ENCODE measurements around the gene CAPZB. TPM values are rescaled to one million over a fixed set of nuclear protein-coding genes. Genes with fewer than 3 reads are reported as not detected.

The CAPZB gene
- total RNA-seq, 2 donors from 2014 or later: 291 to 399 TPM

- Mint-ChIP-seq H3K9me3 (no peaks in the 10 kb centered on the region), H3K4me1 (peaks cover 9% of the 10 kb centered on the region), H3K36me3 (ENCODE audit: low read depth) (peaks cover 53% of the 10 kb centered on the region), H3K27ac (no peak overlapping the region), H3K27me3 (no peaks in the 10 kb centered on the region), H3K4me3 (no peak overlapping the region)
- no peak for ATAC-seq (replicated peaks)
Observed at GRCh38 chr1:19358710-19359109, 126.6 kb downstream of the CAPZB start.

- no peaks in the 10 kb centered on the region for H3K27me3 Mint-ChIP-seq
Observed at GRCh38 chr1:19357299-19357986, 127.9 kb downstream of the CAPZB start.

GRCh38 chr1:19356266-19356665, 129.1 kb downstream of the CAPZB start:
- Mint-ChIP-seq H3K4me1 (peaks cover 7% of the 10 kb centered on the region), H3K27me3 (no peaks in the 10 kb centered on the region), H3K9me3 (no peaks in the 10 kb centered on the region), H3K4me3 (no peak overlapping the region), H3K27ac (no peak overlapping the region), H3K36me3 (ENCODE audit: low read depth) (peaks cover 77% of the 10 kb centered on the region)
- no peak for ATAC-seq (replicated peaks)

More at GRCh38 chr1:19357299-19357986, 127.9 kb downstream of the CAPZB start:
- Mint-ChIP-seq H3K4me1 (peaks cover 9% of the 10 kb centered on the region), H3K9me3 (no peaks in the 10 kb centered on the region), H3K4me3 (no peak overlapping the region), H3K27ac (no peak overlapping the region), H3K36me3 (ENCODE audit: low read depth) (peaks cover 65% of the 10 kb centered on the region)
- no peak for ATAC-seq (replicated peaks)

GRCh38 chr1:19354531-19354981, 130.8 kb downstream of the CAPZB start:
- H3K4me1 Mint-ChIP-seq: no peaks in the 10 kb centered on the region
- ATAC-seq (replicated peaks): no peak
- H3K27me3 Mint-ChIP-seq: no peaks in the 10 kb centered on the region
- H3K4me3 Mint-ChIP-seq: no peak overlapping the region
- H3K36me3 Mint-ChIP-seq (ENCODE audit: low read depth): peaks cover 86% of the 10 kb centered on the region
- no peaks in the 10 kb centered on the region for H3K9me3 Mint-ChIP-seq
- H3K27ac Mint-ChIP-seq: peak overlapping the region; percentile 48

- Mint-ChIP-seq H3K27me3 (no peaks in the 10 kb centered on the region), H3K4me1 (no peaks in the 10 kb centered on the region), H3K27ac (peak overlapping the region; percentile 30), H3K36me3 (ENCODE audit: low read depth) (peaks cover 93% of the 10 kb centered on the region), H3K9me3 (no peaks in the 10 kb centered on the region), H3K4me3 (no peak overlapping the region)
- no peak for ATAC-seq (replicated peaks)
Observed at GRCh38 chr1:19353596-19353995, 131.7 kb downstream of the CAPZB start.

GRCh38 chr1:19352839-19353238, 132.5 kb downstream of the CAPZB start:
- Mint-ChIP-seq H3K27ac (peak overlapping the region; percentile 63), H3K4me1 (no peaks in the 10 kb centered on the region), H3K9me3 (no peaks in the 10 kb centered on the region), H3K4me3 (no peak overlapping the region), H3K36me3 (ENCODE audit: low read depth) (peaks cover 94% of the 10 kb centered on the region), H3K27me3 (no peaks in the 10 kb centered on the region)
- no peak for ATAC-seq (replicated peaks)

- Mint-ChIP-seq H3K36me3 (ENCODE audit: low read depth) (peaks cover 84% of the 10 kb centered on the region), H3K9me3 (no peaks in the 10 kb centered on the region), H3K4me1 (no peaks in the 10 kb centered on the region), H3K4me3 (no peak overlapping the region), H3K27me3 (no peaks in the 10 kb centered on the region), H3K27ac (peak overlapping the region; percentile 63)
- no peak for ATAC-seq (replicated peaks)
Observed at GRCh38 chr1:19351873-19352272, 133.5 kb downstream of the CAPZB start.

GRCh38 chr1:19350566-19350965, 134.8 kb downstream of the CAPZB start:
- Mint-ChIP-seq H3K9me3 (no peaks in the 10 kb centered on the region), H3K27me3 (no peaks in the 10 kb centered on the region), H3K27ac (peak overlapping the region; percentile 8), H3K36me3 (ENCODE audit: low read depth) (peaks cover 82% of the 10 kb centered on the region), H3K4me3 (no peak overlapping the region), H3K4me1 (no peaks in the 10 kb centered on the region)
- ATAC-seq (replicated peaks): no peak

- Mint-ChIP-seq H3K4me3 (no peak overlapping the region), H3K27ac (peak overlapping the region; percentile 8)
Observed at GRCh38 chr1:19349999-19350398, 135.3 kb downstream of the CAPZB start.

GRCh38 chr1:19348441-19349198, 136.7 kb downstream of the CAPZB start:
- peak overlapping the region; percentile 54 for H3K27ac Mint-ChIP-seq
- no peak for ATAC-seq (replicated peaks)
- peaks cover 79% of the 10 kb centered on the region for H3K36me3 Mint-ChIP-seq (ENCODE audit: low read depth)

More at GRCh38 chr1:19349999-19350398, 135.3 kb downstream of the CAPZB start:
- Mint-ChIP-seq H3K36me3 (ENCODE audit: low read depth) (peaks cover 79% of the 10 kb centered on the region), H3K9me3 (no peaks in the 10 kb centered on the region), H3K27me3 (no peaks in the 10 kb centered on the region), H3K4me1 (no peaks in the 10 kb centered on the region)
- ATAC-seq (replicated peaks): no peak

GRCh38 chr1:19347533-19348172, 137.7 kb downstream of the CAPZB start:
- H3K36me3 Mint-ChIP-seq (ENCODE audit: low read depth): peaks cover 80% of the 10 kb centered on the region
- H3K4me1 Mint-ChIP-seq: no peaks in the 10 kb centered on the region
- H3K4me3 Mint-ChIP-seq: no peak overlapping the region
- H3K27me3 Mint-ChIP-seq: no peaks in the 10 kb centered on the region
- ATAC-seq (replicated peaks): no peak
- H3K9me3 Mint-ChIP-seq: no peaks in the 10 kb centered on the region
- peak overlapping the region; percentile 54 for H3K27ac Mint-ChIP-seq

More at GRCh38 chr1:19348441-19349198, 136.7 kb downstream of the CAPZB start:
- Mint-ChIP-seq H3K4me1 (no peaks in the 10 kb centered on the region), H3K9me3 (no peaks in the 10 kb centered on the region), H3K4me3 (no peak overlapping the region), H3K27me3 (no peaks in the 10 kb centered on the region)

GRCh38 chr1:19346026-19346425, 139.3 kb downstream of the CAPZB start:
- no peak for ATAC-seq (replicated peaks)
- Mint-ChIP-seq H3K27ac (no peak overlapping the region), H3K27me3 (no peaks in the 10 kb centered on the region), H3K4me3 (no peak overlapping the region), H3K36me3 (ENCODE audit: low read depth) (peaks cover 82% of the 10 kb centered on the region), H3K9me3 (no peaks in the 10 kb centered on the region), H3K4me1 (peaks cover 3% of the 10 kb centered on the region)

GRCh38 chr1:19345391-19345790, 139.9 kb downstream of the CAPZB start:
- H3K36me3 Mint-ChIP-seq (ENCODE audit: low read depth): peaks cover 82% of the 10 kb centered on the region
- no peak overlapping the region for H3K4me3 Mint-ChIP-seq
- ATAC-seq (replicated peaks): no peak
- no peaks in the 10 kb centered on the region for H3K27me3 Mint-ChIP-seq
- no peak overlapping the region for H3K27ac Mint-ChIP-seq
- no peaks in the 10 kb centered on the region for H3K9me3 Mint-ChIP-seq
- peaks cover 3% of the 10 kb centered on the region for H3K4me1 Mint-ChIP-seq

- H3K4me1 Mint-ChIP-seq: peaks cover 3% of the 10 kb centered on the region
- no peaks in the 10 kb centered on the region for H3K9me3 Mint-ChIP-seq
- no peak overlapping the region for H3K27ac Mint-ChIP-seq
- no peak for ATAC-seq (replicated peaks)
- H3K27me3 Mint-ChIP-seq: no peaks in the 10 kb centered on the region
- H3K36me3 Mint-ChIP-seq (ENCODE audit: low read depth): peaks cover 80% of the 10 kb centered on the region
- no peak overlapping the region for H3K4me3 Mint-ChIP-seq
Observed at GRCh38 chr1:19344831-19345230, 140.5 kb downstream of the CAPZB start.
